ENCODE data around the gene MPP7.
"Not testable (repeated sequence)": the region's sequence is repeated elsewhere in the genome, so short reads cannot be mapped to it uniquely, and the experiment has no call there.

The MPP7 gene

GRCh38 chr10:28302638-28303488 is at the start of gene MPP7:
Gene MPP7 (minus strand): TSS chr10:28303064. CDS start chr10:28238604, 64,460 bp downstream.
- DNase-seq (ENCODE audit: low read depth in 3 of 3, low spot score in 1 of 3): peak; percentile 87 to 94 (median 92)

- no peak for DNase-seq (ENCODE audit: low read depth in 3 of 3, low spot score in 1 of 3)
Measured at GRCh38 chr10:28349892-28350291, 47.0 kb upstream of the MPP7 start.

DNA sequence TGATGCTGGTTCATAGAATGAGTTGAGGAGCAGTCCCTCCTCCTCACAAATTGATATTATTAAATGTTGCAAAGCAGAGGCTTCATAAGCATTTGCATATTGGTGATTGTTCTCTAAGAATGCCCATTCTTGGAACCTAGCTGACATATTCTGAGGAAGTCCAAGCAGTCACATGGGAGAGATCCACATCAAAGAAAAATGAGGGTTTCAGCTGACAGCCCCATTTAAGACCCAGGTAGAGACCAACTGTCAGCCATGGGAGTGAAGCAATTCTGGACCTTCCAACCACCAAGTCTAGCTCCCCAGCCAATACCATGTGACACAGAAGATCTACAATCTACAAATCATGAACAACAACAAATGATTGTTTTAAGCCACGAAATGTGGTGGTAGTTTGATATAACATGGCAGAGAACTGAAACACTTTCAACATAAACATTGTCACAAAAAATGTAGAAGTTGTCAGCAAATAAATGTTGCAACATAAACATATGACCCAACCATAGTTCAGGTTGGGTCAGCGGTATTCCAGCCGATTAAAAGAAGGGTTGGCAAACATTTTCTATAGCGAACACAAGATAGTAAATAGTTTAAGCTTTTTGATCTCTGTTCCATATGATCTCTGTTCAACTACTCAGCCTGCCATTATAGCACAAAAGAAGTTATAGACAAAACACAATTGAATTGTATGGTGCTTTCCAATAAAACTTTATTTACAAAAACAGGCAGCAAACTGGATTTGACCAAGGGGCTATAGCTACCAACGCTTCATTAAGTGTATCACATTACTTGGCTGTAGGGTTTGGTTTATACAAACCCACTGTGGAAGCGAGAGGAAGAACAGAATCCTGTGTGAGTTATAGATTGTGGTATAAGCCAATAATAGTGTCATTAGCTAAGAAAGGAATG is 41.4 kb upstream of the MPP7 start:
- no peak for DNase-seq (ENCODE audit: low read depth in 3 of 3, low spot score in 1 of 3)

DNA sequence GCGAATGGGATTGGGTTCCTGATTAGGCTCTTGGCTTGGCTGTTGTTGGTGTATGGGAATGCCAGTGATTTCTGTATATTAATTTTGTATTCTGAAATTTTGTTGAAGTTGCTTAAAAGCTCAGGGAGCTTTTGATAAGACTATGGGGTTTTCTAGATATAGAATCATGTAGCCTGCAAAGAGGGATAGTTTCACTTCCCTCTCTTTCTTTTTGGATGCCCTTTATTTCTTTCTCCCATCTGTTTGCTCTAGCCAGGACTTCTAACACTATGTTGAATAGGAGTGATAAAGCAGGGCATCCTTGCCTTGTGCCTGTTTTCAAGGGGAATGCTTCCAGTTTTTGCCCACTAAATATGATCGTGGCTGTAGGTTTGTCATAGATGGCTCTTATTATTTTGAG is 40.4 kb upstream of the MPP7 start:
- DNase-seq (ENCODE audit: low read depth in 3 of 3, low spot score in 1 of 3): no peak

- DNase-seq (ENCODE audit: low read depth in 3 of 3, low spot score in 1 of 3): not testable (repeated sequence)
Measured at GRCh38 chr10:28341679-28342078, 38.8 kb upstream of the MPP7 start.

DNA sequence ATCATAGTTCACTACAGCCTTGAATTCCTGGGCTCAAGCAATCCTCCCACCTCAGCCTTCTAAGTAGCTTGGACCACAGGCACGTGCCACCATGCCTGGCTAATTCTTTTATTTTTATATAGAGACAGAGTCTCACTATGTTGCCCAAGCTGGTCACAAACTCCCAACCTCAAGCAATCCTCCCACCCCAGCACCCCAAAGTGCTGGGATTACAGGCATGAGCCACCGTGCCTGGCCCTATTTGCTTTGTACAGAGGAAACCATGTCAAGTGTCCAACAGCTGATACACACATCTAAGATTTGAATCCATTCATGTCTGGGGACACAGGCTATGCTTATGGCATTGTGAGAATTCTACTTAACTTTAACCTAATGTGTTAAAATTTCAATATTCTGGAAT is 29.9 kb upstream of the MPP7 start:
- no peak for DNase-seq (ENCODE audit: low read depth in 3 of 3, low spot score in 1 of 3)

- no peak for DNase-seq (ENCODE audit: low read depth in 3 of 3, low spot score in 1 of 3)
Measured at GRCh38 chr10:28331841-28332240, 29.0 kb upstream of the MPP7 start.

- no peak for DNase-seq (ENCODE audit: low read depth in 3 of 3, low spot score in 1 of 3)
Measured at GRCh38 chr10:28331066-28331465, 28.2 kb upstream of the MPP7 start.

GRCh38 chr10:28328346-28328745 is 25.5 kb upstream of the MPP7 start:
- no peak for DNase-seq (ENCODE audit: low read depth in 3 of 3, low spot score in 1 of 3)

DNA sequence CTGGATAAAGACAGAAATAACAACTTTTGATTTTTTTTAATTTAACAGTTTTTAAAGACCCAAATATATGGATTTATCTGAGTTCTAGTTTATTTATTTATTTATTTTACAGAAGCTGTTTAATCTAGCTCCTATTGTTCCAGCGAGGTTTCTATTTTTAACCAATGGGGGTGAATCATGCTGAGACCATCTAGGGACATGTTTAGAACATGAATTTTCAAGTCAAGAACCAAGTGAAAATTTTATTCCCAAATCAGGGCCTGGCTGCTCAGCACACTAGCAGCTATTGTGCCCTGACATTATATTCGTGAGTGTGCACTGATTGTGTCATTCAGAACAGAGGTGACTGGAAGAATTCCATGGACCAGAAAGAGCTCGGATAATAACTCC is 24.6 kb upstream of the MPP7 start:
- DNase-seq (ENCODE audit: low read depth in 3 of 3, low spot score in 1 of 3): no peak

GRCh38 chr10:28326516-28327490 is 23.9 kb upstream of the MPP7 start:
- DNase-seq (ENCODE audit: low read depth in 3 of 3, low spot score in 1 of 3): no peak

DNA sequence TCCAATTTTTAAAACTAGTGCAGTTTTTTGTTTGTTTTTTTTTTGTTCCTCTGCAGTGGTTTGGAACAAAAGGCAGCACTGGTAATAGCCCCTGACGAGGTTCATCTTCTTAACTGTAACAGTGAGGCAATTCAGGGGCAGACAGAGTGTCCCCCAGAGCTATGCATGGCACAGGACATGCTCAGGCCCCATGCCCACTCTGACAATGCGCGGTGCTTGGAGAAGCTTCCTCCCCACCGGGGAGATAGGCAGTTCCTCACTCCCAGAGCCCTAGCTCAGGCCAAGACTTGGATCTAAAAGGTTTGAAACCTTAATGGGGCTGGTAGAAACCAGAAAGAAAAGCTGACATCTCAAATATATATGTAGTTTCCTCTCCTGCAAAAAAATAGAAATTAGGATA is 17.9 kb upstream of the MPP7 start:
- no peak for DNase-seq (ENCODE audit: low read depth in 3 of 3, low spot score in 1 of 3)

DNA sequence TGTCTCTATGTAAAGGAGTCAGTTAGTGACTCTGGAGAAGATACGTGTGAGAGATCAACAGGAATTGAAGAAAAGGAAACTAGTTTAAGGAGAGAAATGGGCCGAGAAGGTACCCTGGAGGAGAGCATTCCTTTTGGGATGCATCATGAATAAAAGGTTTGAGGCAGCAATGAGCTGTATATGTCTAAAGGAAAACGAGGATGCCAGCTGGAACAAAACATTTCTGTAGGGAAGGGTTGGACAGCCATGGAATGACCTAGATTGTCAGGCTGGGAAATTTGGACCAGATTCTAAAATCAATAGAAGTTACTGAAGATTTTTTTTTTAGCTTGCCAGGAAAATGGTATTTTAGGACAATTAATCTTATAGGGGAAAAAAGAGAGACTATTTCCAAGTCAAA is 17.2 kb upstream of the MPP7 start:
- DNase-seq (ENCODE audit: low read depth in 3 of 3, low spot score in 1 of 3): no peak

DNA sequence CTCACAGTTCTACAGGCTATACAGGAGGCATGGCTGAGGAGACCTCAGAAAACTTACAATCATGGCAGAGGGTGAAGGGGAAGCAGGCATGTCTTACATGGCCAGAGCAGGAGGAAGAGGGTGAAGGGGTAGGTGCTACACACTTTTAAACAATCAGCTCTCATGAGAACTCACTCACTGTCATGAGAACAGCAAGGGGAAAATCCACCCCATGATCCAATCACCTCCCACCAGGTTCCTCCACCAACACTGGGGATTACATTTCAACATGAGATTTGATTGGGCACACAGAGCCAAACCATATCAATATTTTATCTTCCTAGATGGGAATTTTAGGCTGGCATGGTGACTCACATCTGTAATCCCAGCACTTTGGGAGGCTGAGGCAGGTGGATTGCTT is 16.2 kb upstream of the MPP7 start:
- not testable (repeated sequence) for DNase-seq (ENCODE audit: low read depth in 3 of 3, low spot score in 1 of 3)

- no peak for DNase-seq (ENCODE audit: low read depth in 3 of 3, low spot score in 1 of 3)
Measured at GRCh38 chr10:28318626-28319025, 15.8 kb upstream of the MPP7 start.

- no peak for DNase-seq (ENCODE audit: low read depth in 3 of 3, low spot score in 1 of 3)
Measured at GRCh38 chr10:28317760-28318159, 14.9 kb upstream of the MPP7 start.

GRCh38 chr10:28316696-28317095 is 13.8 kb upstream of the MPP7 start:
- DNase-seq (ENCODE audit: low read depth in 3 of 3, low spot score in 1 of 3): no peak

DNA sequence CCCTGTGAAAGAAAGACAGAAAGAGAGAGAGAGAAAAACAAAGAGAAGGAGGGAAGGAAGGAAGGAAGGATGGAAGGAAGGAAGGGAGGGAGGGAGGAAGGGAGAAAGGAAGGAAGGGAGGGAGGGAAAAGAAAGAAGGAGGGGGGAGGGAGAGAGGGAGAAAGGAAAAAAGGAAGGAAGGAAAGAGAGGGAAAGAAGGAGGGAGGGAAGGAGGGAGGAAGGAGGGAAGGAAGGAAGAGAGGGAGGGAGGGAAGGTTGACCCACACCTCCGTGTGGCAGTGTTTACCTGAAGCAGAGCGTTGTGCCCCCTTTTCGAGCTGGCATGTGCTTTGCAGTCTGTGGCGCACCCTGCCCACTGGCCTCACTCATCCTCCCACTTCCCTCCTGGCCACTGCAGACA is 12.3 kb upstream of the MPP7 start:
- no peak for DNase-seq (ENCODE audit: low read depth in 3 of 3, low spot score in 1 of 3)

GRCh38 chr10:28314211-28314610 is 11.3 kb upstream of the MPP7 start:
- no peak for DNase-seq (ENCODE audit: low read depth in 3 of 3, low spot score in 1 of 3)

- no peak for DNase-seq (ENCODE audit: low read depth in 3 of 3, low spot score in 1 of 3)
Measured at GRCh38 chr10:28312572-28312971, 9.7 kb upstream of the MPP7 start.

DNA sequence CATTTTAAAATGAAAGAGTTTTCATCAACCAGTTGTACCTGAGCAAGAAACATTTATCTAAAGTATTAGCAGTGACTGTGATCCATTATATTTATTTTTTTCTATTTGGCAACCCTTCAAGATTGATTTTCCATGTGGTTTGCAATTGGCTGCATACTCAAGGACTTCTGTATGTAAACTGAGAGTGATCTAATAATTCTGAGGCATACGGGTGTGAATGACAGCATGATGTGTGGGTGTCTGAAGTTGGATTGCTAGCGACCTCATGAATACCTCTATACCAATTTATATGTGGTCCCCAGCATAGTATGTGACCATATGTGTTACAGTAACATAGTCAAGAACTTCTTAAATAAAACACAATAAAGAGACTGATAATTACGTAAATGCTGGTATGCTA is 8.2 kb upstream of the MPP7 start:
- DNase-seq (ENCODE audit: low read depth in 3 of 3, low spot score in 1 of 3): no peak
